ENCODE measurements around the gene SLC10A7.
"Not testable (repeated sequence)": the region's sequence is repeated elsewhere in the genome, so short reads cannot be mapped to it uniquely, and the experiment has no call there.

The SLC10A7 gene

DNA sequence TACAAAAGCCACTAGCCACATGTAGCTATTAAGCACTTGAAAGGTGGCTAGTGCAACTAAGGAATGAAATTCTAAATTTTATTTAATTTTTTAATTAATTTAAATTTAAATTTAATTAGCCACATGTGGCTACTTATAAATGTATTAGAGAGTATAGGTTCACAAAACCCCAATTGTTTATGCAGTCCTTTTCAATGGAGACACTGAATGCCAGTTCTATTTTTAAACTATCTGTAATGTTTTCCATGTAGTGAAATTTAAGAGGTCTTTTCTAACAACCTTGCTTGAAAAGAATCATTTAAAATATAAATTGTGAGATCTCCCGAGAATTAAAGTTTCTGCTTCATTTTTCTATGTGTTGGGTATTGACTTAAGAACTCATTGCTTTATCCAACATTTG is 154.4 kb downstream of the SLC10A7 start:
- in situ Hi-C loops (cut with HindIII; ENCODE audit: low sequenced_read_pairs): no loop called here

GRCh38 chr4:146359771-146360170 is 162.0 kb downstream of the SLC10A7 start:
- in situ Hi-C loops (cut with HindIII; ENCODE audit: low sequenced_read_pairs): no loop called here

DNA sequence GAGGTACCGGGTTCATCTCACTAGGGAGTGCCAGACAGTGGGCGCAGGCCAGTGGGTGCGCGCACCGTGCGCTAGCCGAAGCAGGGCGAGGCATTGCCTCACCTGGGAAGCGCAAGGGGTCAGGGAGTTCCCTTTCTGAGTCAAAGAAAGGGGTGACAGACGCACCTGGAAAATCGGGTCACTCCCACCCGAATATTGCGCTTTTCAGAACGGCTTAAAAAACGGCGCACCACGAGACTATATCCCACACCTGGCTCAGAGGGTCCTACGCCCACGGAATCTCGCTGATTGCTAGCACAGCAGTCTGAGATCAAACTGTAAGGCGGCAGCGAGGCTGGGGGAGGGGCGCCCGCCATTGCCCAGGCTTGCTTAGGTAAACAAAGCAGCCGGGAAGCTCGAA is 171.6 kb downstream of the SLC10A7 start:
- in situ Hi-C loops (cut with HindIII; ENCODE audit: low sequenced_read_pairs): not testable (repeated sequence)

DNA sequence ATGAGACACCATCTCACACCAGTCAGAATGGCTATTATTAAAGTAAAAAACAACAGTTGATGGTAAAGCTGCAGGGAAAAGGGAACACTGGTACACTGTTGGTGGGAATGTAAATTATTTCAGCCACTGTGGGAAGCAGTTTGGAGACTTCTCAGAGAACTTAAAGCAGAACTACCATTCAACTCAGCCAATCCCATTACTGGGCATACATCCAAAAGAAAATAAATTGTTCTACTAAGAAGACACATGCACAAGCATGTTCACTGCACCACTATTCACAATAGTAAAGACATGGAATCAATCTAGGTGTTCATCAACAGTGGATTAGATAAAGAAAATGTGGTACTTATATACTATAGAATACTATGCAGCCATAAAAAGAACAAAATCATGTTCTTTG is 172.4 kb downstream of the SLC10A7 start:
- in situ Hi-C loops (cut with HindIII; ENCODE audit: low sequenced_read_pairs): loop anchor here (25.0 kb wide), 1 partner anchor 588 kb away; the partner anchor contains the start of gene TTC29

- in situ Hi-C loops (cut with HindIII; ENCODE audit: low sequenced_read_pairs): loop anchor here (25.0 kb wide), 1 partner anchor 589 kb away; the partner anchor contains the start of gene TTC29
These were observed 173.9 kb downstream of the SLC10A7 start for GRCh38 chr4:146347822-146348221.

DNA sequence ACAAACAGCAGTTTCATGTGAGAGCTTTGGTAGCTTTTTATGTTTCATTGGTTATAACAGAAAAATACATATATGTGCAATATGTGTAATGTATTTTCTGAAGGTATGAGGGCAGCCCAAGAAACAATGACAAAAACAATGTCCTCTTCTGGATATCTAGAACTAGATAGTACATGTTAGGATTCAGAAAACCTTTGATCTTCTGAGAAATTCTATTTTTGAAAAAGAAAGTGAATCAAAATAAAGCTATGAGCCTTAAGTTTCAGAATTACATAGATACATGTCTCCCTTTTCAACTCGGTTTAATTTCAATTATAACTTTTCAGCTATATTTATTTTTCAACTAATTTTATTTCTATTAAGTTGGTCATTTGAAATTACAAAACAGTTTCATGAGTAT is 175.5 kb downstream of the SLC10A7 start:
- in situ Hi-C loops (cut with HindIII; ENCODE audit: low sequenced_read_pairs): loop anchor here (25.0 kb wide), 1 partner anchor 591 kb away; the partner anchor contains the start of gene TTC29

DNA sequence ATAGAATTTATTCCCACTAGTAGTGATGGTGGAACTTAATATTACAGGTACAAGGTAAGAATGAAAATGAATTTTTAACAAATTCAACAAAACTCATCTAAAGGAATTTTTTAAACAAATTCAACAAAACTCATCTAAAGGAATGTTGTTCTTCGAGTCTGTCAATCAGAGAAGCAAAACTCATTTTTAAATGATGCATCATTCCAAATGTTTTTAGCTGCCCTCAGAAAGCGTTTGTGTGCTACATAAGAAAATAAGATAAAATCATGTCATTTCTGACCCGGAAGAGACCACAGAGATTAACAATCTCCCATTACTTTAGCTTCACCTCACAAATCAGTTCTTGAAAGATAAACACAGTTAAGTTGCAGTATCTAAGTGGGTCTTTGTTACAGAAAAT is 178.0 kb downstream of the SLC10A7 start:
- in situ Hi-C loops (cut with HindIII; ENCODE audit: low sequenced_read_pairs): loop anchor here (25.0 kb wide), 1 partner anchor 594 kb away; the partner anchor contains the start of gene TTC29

- in situ Hi-C loops (cut with HindIII; ENCODE audit: low sequenced_read_pairs): loop anchor here (25.0 kb wide), 1 partner anchor 594 kb away; the partner anchor contains the start of gene TTC29
These were observed 178.5 kb downstream of the SLC10A7 start for GRCh38 chr4:146343199-146343598.

GRCh38 chr4:146342600-146343192 is 179.0 kb downstream of the SLC10A7 start:
- in situ Hi-C loops (cut with HindIII; ENCODE audit: low sequenced_read_pairs): loop anchor here (25.0 kb wide), 1 partner anchor 595 kb away; the partner anchor contains the start of gene TTC29

- in situ Hi-C loops (cut with HindIII; ENCODE audit: low sequenced_read_pairs): loop anchor here (25.0 kb wide), 1 partner anchor 597 kb away; the partner anchor contains the start of gene TTC29
These were observed 180.9 kb downstream of the SLC10A7 start for GRCh38 chr4:146340798-146341197.

- in situ Hi-C loops (cut with HindIII; ENCODE audit: low sequenced_read_pairs): loop anchor here (25.0 kb wide), 1 partner anchor 599 kb away; the partner anchor contains the start of gene TTC29
These were observed 183.2 kb downstream of the SLC10A7 start for GRCh38 chr4:146338512-146338911.

- in situ Hi-C loops (cut with HindIII; ENCODE audit: low sequenced_read_pairs): loop anchor here (25.0 kb wide), 1 partner anchor 601 kb away; the partner anchor contains the start of gene TTC29
These were observed 185.3 kb downstream of the SLC10A7 start for GRCh38 chr4:146336410-146336807.

GRCh38 chr4:146335763-146336409 is 185.9 kb downstream of the SLC10A7 start:
- in situ Hi-C loops (cut with HindIII; ENCODE audit: low sequenced_read_pairs): loop anchor here (25.0 kb wide), 1 partner anchor 601 kb away; the partner anchor contains the start of gene TTC29

- in situ Hi-C loops (cut with HindIII; ENCODE audit: low sequenced_read_pairs): loop anchor here (25.0 kb wide), 1 partner anchor 602 kb away; the partner anchor contains the start of gene TTC29
These were observed 186.8 kb downstream of the SLC10A7 start for GRCh38 chr4:146334862-146335449.

GRCh38 chr4:146333895-146334262 is 187.9 kb downstream of the SLC10A7 start:
- in situ Hi-C loops (cut with HindIII; ENCODE audit: low sequenced_read_pairs): loop anchor here (25.0 kb wide), 1 partner anchor 603 kb away; the partner anchor contains the start of gene TTC29

DNA sequence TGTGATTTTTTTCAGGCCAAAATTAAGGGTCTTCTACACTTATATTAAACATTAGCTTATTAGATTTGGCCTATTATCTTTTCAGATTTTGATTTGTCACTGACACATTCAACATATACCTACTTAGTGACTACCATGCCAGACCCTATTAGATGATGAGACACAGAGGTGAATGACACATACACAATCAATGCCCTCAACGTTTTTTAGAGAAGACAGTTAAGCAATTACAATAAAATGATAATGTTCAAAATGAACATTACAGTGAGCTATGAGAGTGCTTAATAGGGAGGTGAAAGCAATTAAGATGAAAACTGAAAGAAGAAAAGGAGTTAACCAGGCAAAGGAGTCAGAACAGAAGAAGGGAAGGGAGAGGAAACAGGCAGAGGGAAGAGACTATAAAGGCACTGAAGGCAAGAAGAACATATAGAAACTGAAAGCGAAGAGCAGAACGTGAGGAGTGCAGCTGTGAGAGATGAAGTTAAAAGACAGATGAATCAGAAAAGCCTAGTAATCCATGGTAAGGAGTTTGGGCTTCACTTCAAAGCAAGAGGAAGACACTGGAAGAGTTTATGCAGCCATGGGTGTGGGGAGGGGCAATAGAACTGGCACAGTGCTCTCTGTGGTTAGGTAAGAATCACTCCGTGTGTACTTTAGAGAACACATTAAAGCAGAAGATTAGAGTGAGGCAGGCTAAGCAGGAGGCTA is 188.4 kb downstream of the SLC10A7 start:
- in situ Hi-C loops (cut with HindIII; ENCODE audit: low sequenced_read_pairs): loop anchor here (25.0 kb wide), 1 partner anchor 604 kb away; the partner anchor contains the start of gene TTC29

DNA sequence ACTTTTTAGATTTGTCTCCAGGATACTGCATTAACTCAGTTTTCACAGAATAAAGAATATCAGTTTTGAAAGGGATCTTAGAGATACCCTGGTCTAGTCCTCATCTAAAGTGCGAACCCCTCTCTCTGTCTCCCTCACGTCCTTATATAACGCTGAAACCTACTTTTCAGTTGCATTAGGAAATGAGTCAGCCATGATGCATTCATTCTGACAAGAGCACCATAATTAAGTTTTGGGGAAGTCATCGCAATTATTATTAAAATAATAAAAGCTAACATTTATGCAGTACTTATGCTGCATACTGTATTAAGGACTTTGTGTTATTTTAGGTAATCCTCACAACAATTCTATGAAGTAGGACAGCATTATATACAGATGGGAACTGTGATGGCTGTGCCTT is 191.3 kb downstream of the SLC10A7 start:
- in situ Hi-C loops (cut with HindIII; ENCODE audit: low sequenced_read_pairs): loop anchor here (25.0 kb wide), 1 partner anchor 607 kb away; the partner anchor contains the start of gene TTC29

DNA sequence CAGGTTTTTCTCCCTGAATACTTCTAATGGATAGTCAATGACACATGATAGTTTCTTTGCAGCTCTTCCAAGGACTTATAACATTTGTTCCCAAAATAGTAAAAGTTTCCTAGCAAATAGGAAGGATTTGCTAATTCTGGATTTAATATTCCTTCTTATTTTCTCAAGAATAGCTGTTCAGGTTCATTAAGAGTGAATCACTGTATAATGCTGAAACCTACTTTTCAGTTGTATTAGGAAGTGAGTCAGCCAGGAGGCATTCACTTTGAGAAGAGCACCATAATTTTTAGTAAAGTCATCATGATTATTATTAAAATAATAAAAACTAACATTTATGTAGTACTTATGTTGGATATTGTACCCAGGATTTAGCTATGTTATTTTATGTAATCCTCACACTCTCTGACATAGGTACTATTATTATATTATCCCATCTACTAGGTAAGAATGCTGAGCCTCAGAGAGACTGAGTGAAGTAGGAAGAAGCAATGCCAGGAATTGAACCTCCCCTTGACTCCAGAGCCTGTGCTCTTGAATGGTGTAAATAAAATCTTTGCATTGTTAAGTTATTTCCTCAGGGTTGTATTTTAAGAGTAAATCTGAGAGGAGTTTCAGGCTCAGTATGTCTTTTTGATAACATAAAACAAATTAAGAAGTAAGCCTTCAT is 192.6 kb downstream of the SLC10A7 start:
- in situ Hi-C loops (cut with HindIII; ENCODE audit: low sequenced_read_pairs): loop anchor here (25.0 kb wide), 1 partner anchor 608 kb away; the partner anchor contains the start of gene TTC29

DNA sequence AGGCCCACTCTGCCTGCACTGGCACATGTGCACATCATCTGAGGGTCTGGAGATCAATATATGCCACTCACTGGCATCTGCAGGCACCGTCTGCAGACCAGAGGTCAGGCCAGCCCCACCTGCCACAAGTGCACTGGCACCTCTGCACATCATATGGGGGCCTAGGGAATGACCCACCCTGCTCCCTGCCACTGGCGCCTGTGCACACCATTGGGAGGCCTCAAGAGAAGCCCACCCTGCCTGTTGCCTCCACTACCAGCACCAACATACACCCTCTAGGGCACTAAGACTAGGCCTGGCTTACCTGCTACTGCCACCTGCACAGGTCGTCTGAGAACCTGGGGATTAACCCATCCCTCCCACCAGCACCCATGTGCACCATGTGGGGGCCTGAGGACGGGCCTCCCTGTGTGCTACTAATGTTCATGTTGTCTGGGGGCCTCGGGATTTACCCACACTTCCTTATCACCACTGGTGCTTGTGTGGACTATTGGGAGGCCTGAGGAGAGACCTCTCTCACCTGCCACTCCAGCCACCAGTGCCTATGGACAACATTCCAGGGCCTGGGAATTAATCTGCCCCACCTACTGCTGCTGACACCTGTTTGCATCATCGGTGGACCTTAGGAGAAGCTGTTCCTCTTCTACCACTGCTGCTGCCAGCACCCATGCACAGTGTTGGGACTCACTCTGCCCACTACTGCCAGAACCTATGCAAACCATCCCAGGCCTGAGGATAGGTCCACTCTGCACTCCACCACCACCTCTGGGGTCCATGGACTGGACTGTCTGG is 193.7 kb downstream of the SLC10A7 start:
- in situ Hi-C loops (cut with HindIII; ENCODE audit: low sequenced_read_pairs): loop anchor here (25.0 kb wide), 1 partner anchor 609 kb away; the partner anchor contains the start of gene TTC29

Measured in DLD1 (cell line).